SK-N-MC (cell line): ENCODE data around the gene R3HDM2.
"Not testable (repeated sequence)": the region's sequence is repeated elsewhere in the genome, so short reads cannot be mapped to it uniquely, and the experiment has no call there.

ENCODE experiments used
- DNase-seq: peaks from one replicate; pipeline ENCODE4 v3.0.0-alpha.2; 2011; ENCODE audit warnings: low read depth, low spot score
- H3K27ac ChIP-seq: fragments of 200-600 bp; sonication (generic); 2 replicates; pipeline ENCODE4 v1.5.1; 2016; ENCODE audit warnings: mixed run types
- H3K36me3 ChIP-seq: fragments of 200-600 bp; sonication (generic); 2 replicates; pipeline ENCODE4 v1.6.1; 2017; ENCODE audit warnings: antibody characterized with exemption, low read length, mixed read lengths; ENCODE audit not compliant: insufficient read depth
- H3K4me3 ChIP-seq: fragments of 200-600 bp; sonication (generic); 2 replicates; pipeline ENCODE4 v1.5.1; 2016
- H3K9ac ChIP-seq: fragments of 200-600 bp; sonication (generic); 2 replicates; pipeline ENCODE4 v1.8.0; 2017; ENCODE audit warnings: mixed run types, mixed read lengths; ENCODE audit not compliant: insufficient read length
- H3K9me3 ChIP-seq: fragments of 200-600 bp; sonication (generic); 2 replicates; pipeline ENCODE4 v1.6.1; 2017; ENCODE audit warnings: low read depth, mild to moderate bottlenecking, antibody characterized with exemption, low read length, moderate library complexity, mixed read lengths
- EZH2 ChIP-seq: fragments of 200-600 bp; sonication (generic); IDR thresholded peaks from one replicate; pipeline ENCODE4 v1.6.1; 2017; ENCODE audit warnings: antibody characterized with exemption
- FOXP2 ChIP-seq: optimal IDR thresholded peaks from 2 replicates; pipeline ENCODE3; 2011; ENCODE audit warnings: mild to moderate bottlenecking, moderate library complexity; ENCODE audit not compliant: insufficient read depth; ENCODE audit errors: extremely low read length, control extremely low read depth
- POLR2AphosphoS5 ChIP-seq: IDR thresholded peaks from 2 replicates; pipeline ENCODE4 v1.6.1; 2012; ENCODE audit warnings: mild to moderate bottlenecking, low read depth, low read length, borderline replicate concordance

Gene R3HDM2

GRCh38 chr12:57319678-57320469, 111.0 kb downstream of the R3HDM2 start:
- TF ChIP-seq EZH2 (no peak), POLR2AphosphoS5 (no peak), FOXP2 (no peak)
- Histone ChIP-seq H3K36me3 (no peaks in the 10 kb centered on the region), H3K9me3 (no peaks in the 10 kb centered on the region), H3K27ac (peak overlapping the region; percentile 26), H3K9ac (no peak overlapping the region), H3K4me3 (no peak overlapping the region)
- DNase-seq, result no peak

- DNase-seq, result no peak
- Histone ChIP-seq H3K27ac (no peak overlapping the region), H3K4me3 (no peak overlapping the region), H3K9me3 (no peaks in the 10 kb centered on the region), H3K9ac (no peak overlapping the region), H3K36me3 (no peaks in the 10 kb centered on the region)
- TF ChIP-seq EZH2, result no peak
- no peak for TF ChIP-seq POLR2AphosphoS5
These were observed 115.2 kb downstream of the R3HDM2 start for GRCh38 chr12:57315681-57316080.

- not testable (repeated sequence) for DNase-seq, H3K9ac ChIP-seq, H3K9me3 ChIP-seq
These were observed 118.6 kb downstream of the R3HDM2 start for GRCh38 chr12:57312287-57312686.

GRCh38 chr12:57309420-57309819, 121.4 kb downstream of the R3HDM2 start:
- Histone ChIP-seq H3K36me3 (peaks cover 16% of the 10 kb centered on the region), H3K9ac (no peak overlapping the region), H3K4me3 (no peak overlapping the region), H3K9me3 (no peaks in the 10 kb centered on the region), H3K27ac (peak overlapping the region; percentile 62)
- TF ChIP-seq POLR2AphosphoS5 (no peak), FOXP2 (no peak)
- no peak for DNase-seq

More at GRCh38 chr12:57312287-57312686, 118.6 kb downstream of the R3HDM2 start:
- H3K27ac ChIP-seq, H3K36me3 ChIP-seq, H3K4me3 ChIP-seq: not testable (repeated sequence)

- H3K27ac ChIP-seq, result no peak overlapping the region
- TF ChIP-seq FOXP2, result no peak
- TF ChIP-seq EZH2, result no peak
- no peak for TF ChIP-seq POLR2AphosphoS5
These were observed 129.8 kb downstream of the R3HDM2 start for GRCh38 chr12:57300961-57301584.

GRCh38 chr12:57299514-57300016, 131.3 kb downstream of the R3HDM2 start:
- DNase-seq, result no peak
- no peak overlapping the region for H3K4me3 ChIP-seq
- H3K9me3 ChIP-seq, result no peaks in the 10 kb centered on the region
- no peak overlapping the region for H3K9ac ChIP-seq
- TF ChIP-seq POLR2AphosphoS5 (no peak), FOXP2 (no peak), EZH2 (no peak)
- peaks cover 57% of the 10 kb centered on the region for H3K36me3 ChIP-seq
- no peak overlapping the region for H3K27ac ChIP-seq

More at GRCh38 chr12:57300961-57301584, 129.8 kb downstream of the R3HDM2 start:
- H3K4me3 ChIP-seq, result no peak overlapping the region
- DNase-seq, result no peak
- H3K9me3 ChIP-seq, result no peaks in the 10 kb centered on the region
- H3K9ac ChIP-seq, result no peak overlapping the region
- H3K36me3 ChIP-seq, result peaks cover 53% of the 10 kb centered on the region

- H3K4me3 ChIP-seq, result no peak overlapping the region
- TF ChIP-seq EZH2, result no peak
- TF ChIP-seq POLR2AphosphoS5, result no peak
- TF ChIP-seq FOXP2, result no peak
- H3K36me3 ChIP-seq, result peaks cover 60% of the 10 kb centered on the region
- H3K9ac ChIP-seq, result no peak overlapping the region
- H3K9me3 ChIP-seq, result no peaks in the 10 kb centered on the region
- no peak overlapping the region for H3K27ac ChIP-seq
- DNase-seq, result no peak
These were observed 134.6 kb downstream of the R3HDM2 start for GRCh38 chr12:57296291-57296690.

- not testable (repeated sequence) for H3K27ac ChIP-seq
- peaks cover 55% of the 10 kb centered on the region for H3K36me3 ChIP-seq
These were observed 148.8 kb downstream of the R3HDM2 start for GRCh38 chr12:57282073-57282472.

More at GRCh38 chr12:57282073-57282472, 148.8 kb downstream of the R3HDM2 start:
- DNase-seq, H3K9me3 ChIP-seq, H3K4me3 ChIP-seq, H3K9ac ChIP-seq: not testable (repeated sequence)
